Type B pancreatic cell (in vitro differentiated cells): Measurements from ENCODE around the gene CDC42BPB. TPM values are rescaled to one million over a fixed set of nuclear protein-coding genes. Genes with fewer than 3 reads are reported as not detected.

ENCODE experiments used
- DNase-seq: peaks from one replicate; pipeline ENCODE4 v3.0.0; 2021; ENCODE audit warnings: mixed read lengths; ENCODE audit not compliant: unreplicated experiment; ENCODE audit errors: extremely low spot score
- H3K27ac Mint-ChIP-seq: 2 replicates; pipeline ENCODE4 v1.8.0; 2021; ENCODE audit warnings: mild to moderate bottlenecking, mixed read lengths
- H3K27me3 Mint-ChIP-seq: 2 replicates; pipeline ENCODE4 v1.8.0; 2021; ENCODE audit warnings: mixed read lengths
- H3K36me3 Mint-ChIP-seq: 2 replicates; pipeline ENCODE4 v1.8.0; 2021; ENCODE audit warnings: mixed read lengths
- H3K4me1 Mint-ChIP-seq: one replicate; pipeline ENCODE4 v1.8.0; 2021; ENCODE audit warnings: mixed read lengths; ENCODE audit not compliant: unreplicated experiment
- H3K4me3 Mint-ChIP-seq: 2 replicates; pipeline ENCODE4 v1.8.0; 2021; ENCODE audit warnings: mild to moderate bottlenecking, mixed read lengths
- H3K9me3 Mint-ChIP-seq: 2 replicates; pipeline ENCODE4 v1.8.0; 2021; ENCODE audit warnings: mixed read lengths
- total RNA-seq: library from RNA; stranded (reverse); gene quantifications from 2 replicates; pipeline ENCODE4 v1.2.1, GENCODE V29; 2021; ENCODE audit warnings: low replicate concordance
- TF ChIP-seq, protein P1 (sequence below): fragments of 200-600 bp; sonication (generic); conservative IDR thresholded peaks from 2 replicates; pipeline ENCODE4 v1.5.0; 2021; ENCODE audit warnings: antibody characterized with exemption, mild to moderate bottlenecking

CDC42BPB gene
- total RNA-seq, 1 donor from 2014 or later, result 88.6 TPM

DNA sequence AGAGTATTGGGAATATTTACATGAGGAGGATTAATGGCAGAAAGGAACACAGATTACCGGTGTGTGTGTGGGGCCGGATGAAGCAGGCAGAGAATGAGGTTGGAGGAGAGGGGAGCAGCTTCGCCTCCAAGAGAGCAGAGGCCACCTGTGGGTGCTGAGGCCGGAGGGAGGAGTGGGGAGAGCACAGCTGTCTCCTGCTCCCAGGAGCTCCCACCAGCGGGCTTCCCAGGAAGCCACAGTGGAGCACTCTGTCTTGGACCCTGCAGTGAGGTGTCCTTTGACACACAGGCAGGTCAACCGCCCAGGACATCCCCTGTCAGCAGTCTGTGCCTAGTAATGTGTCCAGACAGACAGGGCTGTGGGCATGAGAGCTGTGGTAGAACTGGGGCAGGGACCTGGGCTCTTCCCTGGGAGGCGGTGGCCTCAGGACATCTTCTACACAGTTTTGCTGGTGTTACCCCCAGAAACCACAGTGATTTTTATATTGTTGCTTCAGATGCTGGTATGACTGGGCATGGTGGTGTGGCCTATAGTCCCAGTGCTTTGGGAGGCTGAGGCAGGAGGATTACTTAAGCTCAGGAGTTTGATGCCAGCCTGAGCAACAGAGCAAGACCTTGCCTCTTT is 153.3 kb downstream of the CDC42BPB start:
- H3K9me3 Mint-ChIP-seq, result no peaks in the 10 kb centered on the region
- no peaks in the 10 kb centered on the region for H3K27me3 Mint-ChIP-seq
- peaks cover 17% of the 10 kb centered on the region for H3K36me3 Mint-ChIP-seq
- DNase-seq, result no peak
- H3K4me3 Mint-ChIP-seq, result no peak overlapping the region
- H3K4me1 Mint-ChIP-seq, result no peaks in the 10 kb centered on the region
- H3K27ac Mint-ChIP-seq, result peak overlapping the region; percentile 18
- TF ChIP-seq, protein P1, sequence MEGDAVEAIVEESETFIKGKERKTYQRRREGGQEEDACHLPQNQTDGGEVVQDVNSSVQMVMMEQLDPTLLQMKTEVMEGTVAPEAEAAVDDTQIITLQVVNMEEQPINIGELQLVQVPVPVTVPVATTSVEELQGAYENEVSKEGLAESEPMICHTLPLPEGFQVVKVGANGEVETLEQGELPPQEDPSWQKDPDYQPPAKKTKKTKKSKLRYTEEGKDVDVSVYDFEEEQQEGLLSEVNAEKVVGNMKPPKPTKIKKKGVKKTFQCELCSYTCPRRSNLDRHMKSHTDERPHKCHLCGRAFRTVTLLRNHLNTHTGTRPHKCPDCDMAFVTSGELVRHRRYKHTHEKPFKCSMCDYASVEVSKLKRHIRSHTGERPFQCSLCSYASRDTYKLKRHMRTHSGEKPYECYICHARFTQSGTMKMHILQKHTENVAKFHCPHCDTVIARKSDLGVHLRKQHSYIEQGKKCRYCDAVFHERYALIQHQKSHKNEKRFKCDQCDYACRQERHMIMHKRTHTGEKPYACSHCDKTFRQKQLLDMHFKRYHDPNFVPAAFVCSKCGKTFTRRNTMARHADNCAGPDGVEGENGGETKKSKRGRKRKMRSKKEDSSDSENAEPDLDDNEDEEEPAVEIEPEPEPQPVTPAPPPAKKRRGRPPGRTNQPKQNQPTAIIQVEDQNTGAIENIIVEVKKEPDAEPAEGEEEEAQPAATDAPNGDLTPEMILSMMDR, result no peak

DNA sequence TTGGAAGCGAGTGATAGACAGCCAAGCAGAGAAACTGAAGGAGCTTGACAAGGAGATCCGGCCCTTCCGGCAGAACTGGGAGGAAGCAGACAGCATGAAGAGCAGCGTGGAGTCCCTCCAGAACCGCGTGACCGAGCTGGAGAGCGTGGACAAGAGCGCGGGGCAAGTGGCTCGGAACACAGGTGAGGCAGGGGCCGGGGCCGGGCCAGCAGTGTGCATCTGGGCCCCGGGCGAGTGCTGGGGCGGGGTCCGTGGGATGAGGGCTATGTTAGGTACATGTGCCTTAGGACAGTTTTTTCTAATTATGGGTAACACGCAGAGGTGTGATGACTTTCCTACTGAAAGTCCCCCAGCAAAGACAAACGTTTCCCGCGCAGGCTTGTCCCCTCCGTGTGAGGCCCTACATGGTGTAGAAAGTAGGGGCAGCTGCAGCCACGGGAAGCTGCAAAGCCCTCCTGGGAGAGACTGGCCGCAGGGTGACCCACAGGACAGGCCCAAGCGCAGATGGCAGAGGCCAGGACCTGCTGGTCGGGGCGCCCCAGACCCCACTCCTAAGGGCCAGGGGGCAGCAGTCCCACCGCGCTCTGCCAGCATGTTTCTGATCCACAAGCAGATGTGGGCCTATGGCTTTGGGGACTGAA is 154.0 kb downstream of the CDC42BPB start:
- peaks cover 21% of the 10 kb centered on the region for H3K36me3 Mint-ChIP-seq
- no peaks in the 10 kb centered on the region for H3K9me3 Mint-ChIP-seq
- DNase-seq, result no peak
- peak overlapping the region; percentile 18 for H3K27ac Mint-ChIP-seq
- H3K4me1 Mint-ChIP-seq, result no peaks in the 10 kb centered on the region
- TF ChIP-seq, protein P1, result no peak
- H3K4me3 Mint-ChIP-seq, result no peak overlapping the region
- H3K27me3 Mint-ChIP-seq, result no peaks in the 10 kb centered on the region

DNA sequence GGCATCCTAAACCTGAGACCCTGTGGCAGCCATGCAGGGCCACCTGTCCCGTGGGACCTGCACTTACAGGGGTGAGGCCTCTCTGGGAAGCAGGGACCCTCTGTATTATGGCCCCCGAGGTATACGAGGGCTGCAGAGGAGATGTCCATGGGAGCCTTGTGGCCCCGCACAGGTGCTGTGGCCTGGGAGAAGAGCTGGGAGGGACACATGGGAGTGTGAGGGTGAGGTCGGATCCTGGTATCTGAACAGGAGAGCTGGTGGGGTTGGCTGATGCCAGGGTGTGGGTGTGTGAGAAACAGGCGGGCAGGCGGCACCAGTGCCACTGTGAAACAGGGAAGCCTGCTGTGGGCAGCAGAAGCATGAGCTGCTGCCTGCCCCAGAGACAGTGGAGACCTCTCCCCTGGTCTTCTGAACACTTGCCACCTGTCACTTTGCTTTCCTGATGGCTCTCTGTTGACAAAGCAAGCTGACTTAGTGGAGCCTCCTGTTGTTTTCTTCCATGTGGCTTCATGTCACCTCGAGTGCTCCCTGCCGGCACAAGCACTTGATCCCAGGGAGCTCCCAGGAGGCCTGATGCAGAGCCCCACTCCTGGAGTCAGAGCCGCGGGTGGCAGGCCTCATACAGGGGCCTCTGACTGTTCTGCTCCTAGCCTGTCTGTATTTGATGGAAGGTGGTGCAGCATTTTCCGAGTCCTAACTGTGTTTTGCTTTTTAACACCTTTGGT is 154.7 kb downstream of the CDC42BPB start:
- Mint-ChIP-seq H3K27ac (no peak overlapping the region), H3K4me1 (no peaks in the 10 kb centered on the region), H3K36me3 (peaks cover 25% of the 10 kb centered on the region), H3K9me3 (no peaks in the 10 kb centered on the region), H3K27me3 (no peaks in the 10 kb centered on the region), H3K4me3 (no peak overlapping the region)
- DNase-seq, result no peak
- TF ChIP-seq, protein P1, result no peak

DNA sequence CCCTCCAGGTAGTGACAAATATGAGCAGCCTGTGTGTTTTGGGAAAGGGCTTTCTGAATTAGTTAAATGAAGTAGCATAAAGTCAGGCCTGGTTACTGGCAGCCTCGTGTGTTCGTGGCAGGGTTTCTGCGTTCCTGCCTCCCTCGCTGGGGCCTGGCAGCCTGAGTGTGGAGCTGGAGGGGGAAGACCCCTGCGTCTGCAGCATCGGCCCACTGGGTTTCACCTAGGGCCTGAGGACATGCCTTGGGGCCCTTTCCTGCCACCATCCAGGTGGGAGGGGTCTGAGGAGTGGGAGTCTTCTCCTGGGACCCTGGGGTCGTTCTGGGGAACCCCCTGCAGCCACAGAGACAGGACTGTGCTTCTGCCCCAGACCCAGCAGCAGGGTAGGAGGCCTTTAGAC is 155.3 kb downstream of the CDC42BPB start:
- Mint-ChIP-seq H3K27me3 (no peaks in the 10 kb centered on the region), H3K27ac (no peak overlapping the region), H3K36me3 (peaks cover 25% of the 10 kb centered on the region), H3K4me1 (no peaks in the 10 kb centered on the region), H3K4me3 (no peak overlapping the region), H3K9me3 (no peaks in the 10 kb centered on the region)
- DNase-seq, result no peak
- TF ChIP-seq, protein P1, result no peak

DNA sequence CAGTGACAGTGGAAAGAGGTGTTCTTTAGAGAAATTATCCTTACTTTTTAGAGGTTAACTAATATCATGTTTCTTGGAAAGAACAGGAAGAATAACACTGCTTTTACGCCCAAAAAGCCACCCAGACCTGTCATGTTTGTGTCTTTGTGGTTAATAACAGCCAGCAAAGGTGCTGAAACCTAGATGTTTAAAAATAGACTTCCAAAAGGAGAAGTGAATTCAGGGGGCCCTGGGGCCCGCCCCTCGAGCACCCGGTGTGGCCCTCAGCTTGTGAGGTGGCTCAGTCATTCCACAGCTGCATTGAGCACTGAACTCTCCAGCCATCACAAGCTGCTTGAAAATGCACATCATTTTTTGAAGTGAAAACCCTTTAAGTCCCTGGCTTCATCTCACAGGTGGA is 155.7 kb downstream of the CDC42BPB start:
- no peaks in the 10 kb centered on the region for H3K9me3 Mint-ChIP-seq
- no peak overlapping the region for H3K27ac Mint-ChIP-seq
- peaks cover 23% of the 10 kb centered on the region for H3K36me3 Mint-ChIP-seq

More for the DNA sequence above, 155.7 kb downstream of the CDC42BPB start:
- no peak for DNase-seq
- H3K4me1 Mint-ChIP-seq, result no peaks in the 10 kb centered on the region
- no peaks in the 10 kb centered on the region for H3K27me3 Mint-ChIP-seq
- H3K4me3 Mint-ChIP-seq, result no peak overlapping the region
- TF ChIP-seq, protein P1, result no peak
